NCI-H446 (cell line): Measurements from ENCODE around the gene SEMA3G.

Source experiments
- DNase-seq, 2 experiments: peaks; one replicate each; lab custom pipeline; 2025; lab: John Stamatoyannopoulos, UW

The SEMA3G gene

GRCh38 chr3:52438579-52439425, 6.1 kb downstream of the SEMA3G start:
- no peak for DNase-seq

- DNase-seq, result no peak
Observed at GRCh38 chr3:52438104-52438376, 6.9 kb downstream of the SEMA3G start.

GRCh38 chr3:52437326-52438103, 7.4 kb downstream of the SEMA3G start:
- DNase-seq, result no peak

GRCh38 chr3:52436500-52437149, 8.3 kb downstream of the SEMA3G start:
- no peak for DNase-seq

GRCh38 chr3:52435246-52436101, 9.4 kb downstream of the SEMA3G start:
- no peak for DNase-seq

- DNase-seq, result no peak
Observed at GRCh38 chr3:52434491-52435115, 10.3 kb downstream of the SEMA3G start.

GRCh38 chr3:52433996-52434479, 10.9 kb downstream of the SEMA3G start:
- no peak for DNase-seq

- DNase-seq, result no peak
Observed at GRCh38 chr3:52433328-52433995, 11.4 kb downstream of the SEMA3G start.

GRCh38 chr3:52432691-52433141, 12.2 kb downstream of the SEMA3G start:
- DNase-seq, result no peak

GRCh38 chr3:52432225-52432624, 12.7 kb downstream of the SEMA3G start:
- DNase-seq, result no peak

GRCh38 chr3:52431459-52432223, 13.3 kb downstream of the SEMA3G start:
- no peak for DNase-seq

- no peak for DNase-seq
Observed at GRCh38 chr3:52430416-52430810, 14.5 kb downstream of the SEMA3G start.

GRCh38 chr3:52429779-52430415, 15.0 kb downstream of the SEMA3G start:
- DNase-seq, result no peak

GRCh38 chr3:52429031-52429430, 15.9 kb downstream of the SEMA3G start:
- DNase-seq, result no peak

- peak; percentile 3 to 48 for DNase-seq
Observed at GRCh38 chr3:52428151-52429005, 16.5 kb downstream of the SEMA3G start.

GRCh38 chr3:52423173-52423572, 21.7 kb downstream of the SEMA3G start:
- DNase-seq, result no peak

- no peak for DNase-seq
Observed at GRCh38 chr3:52422669-52423068, 22.2 kb downstream of the SEMA3G start.

GRCh38 chr3:52420388-52420787, 24.5 kb downstream of the SEMA3G start:
- no peak for DNase-seq
